HL-60 (cell line): Measurements from ENCODE around the gene BCL11B.

Source experiments
- DNase-seq, 2 experiments: peaks; one replicate each; pipeline ENCODE4 v3.0.0-alpha.2; 2010 to 2020; ENCODE audit warnings: low read depth in 1 of 2, low spot score in 1 of 2
- H3K27ac ChIP-seq: fragments of 250-450 bp; sonication (Bioruptor Pico); replicated peaks from 2 replicates; pipeline ENCODE4 v1.5.1; 2020; ENCODE audit warnings: mild to moderate bottlenecking, moderate library complexity
- H3K27me3 ChIP-seq: fragments of 250-450 bp; sonication (Bioruptor Pico); 2 replicates; pipeline ENCODE4 v1.5.1; 2021; ENCODE audit warnings: mild to moderate bottlenecking, moderate library complexity; ENCODE audit not compliant: insufficient read depth, poor library complexity, severe bottlenecking
- H3K4me3 ChIP-seq: replicated peaks from 2 replicates; pipeline ENCODE4 v1.5.1; 2011; ENCODE audit warnings: mild to moderate bottlenecking, control low read depth, low read length; ENCODE audit not compliant: insufficient read depth
- GABPA ChIP-seq: IDR thresholded peaks from 2 replicates; pipeline ENCODE4 v1.6.1; 2012; ENCODE audit warnings: low read depth
- POLR2AphosphoS5 ChIP-seq: IDR thresholded peaks from 2 replicates; pipeline ENCODE4 v1.6.1; 2012; ENCODE audit warnings: low read depth
- SPI1 ChIP-seq: IDR thresholded peaks from 2 replicates; pipeline ENCODE4 v1.6.1; 2012; ENCODE audit warnings: low read depth, mild to moderate bottlenecking, borderline replicate concordance
- TF ChIP-seq, protein P1 (sequence below): IDR thresholded peaks from one replicate; pipeline ENCODE4 v1.5.1; 2011; ENCODE audit warnings: low read length, control low read depth, inconsistent platforms; ENCODE audit not compliant: insufficient read depth
- TF ChIP-seq, protein P2 (sequence below): IDR thresholded peaks from 2 replicates; pipeline ENCODE4 v1.6.1; 2012; ENCODE audit warnings: low read depth; ENCODE audit not compliant: insufficient replicate concordance

The BCL11B gene

DNA sequence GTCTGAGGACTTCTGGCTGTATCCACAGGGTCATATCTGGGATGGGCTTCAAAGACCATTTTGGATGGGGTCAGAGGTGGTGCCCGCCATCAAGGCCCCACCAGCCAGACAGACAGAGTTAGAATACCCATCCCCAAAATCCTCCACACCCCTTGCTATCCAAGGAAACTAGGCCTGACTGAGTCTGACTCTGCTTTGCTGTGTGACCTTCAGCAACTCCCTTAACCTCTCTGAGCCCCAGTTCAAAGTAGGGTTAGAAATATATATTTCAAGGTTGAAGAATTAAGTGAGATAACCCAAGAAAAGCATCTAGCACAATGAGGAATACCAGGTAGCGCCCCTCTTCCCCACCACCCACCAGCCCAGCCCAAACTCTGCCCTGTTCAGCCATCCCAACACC lies 20.3 kb downstream of the BCL11B start:
- Histone ChIP-seq H3K4me3 (no peak overlapping the region), H3K27me3 (peaks cover 26% of the 10 kb centered on the region), H3K27ac (no peak overlapping the region)
- no peak for DNase-seq
- TF ChIP-seq SPI1: no peak

DNA sequence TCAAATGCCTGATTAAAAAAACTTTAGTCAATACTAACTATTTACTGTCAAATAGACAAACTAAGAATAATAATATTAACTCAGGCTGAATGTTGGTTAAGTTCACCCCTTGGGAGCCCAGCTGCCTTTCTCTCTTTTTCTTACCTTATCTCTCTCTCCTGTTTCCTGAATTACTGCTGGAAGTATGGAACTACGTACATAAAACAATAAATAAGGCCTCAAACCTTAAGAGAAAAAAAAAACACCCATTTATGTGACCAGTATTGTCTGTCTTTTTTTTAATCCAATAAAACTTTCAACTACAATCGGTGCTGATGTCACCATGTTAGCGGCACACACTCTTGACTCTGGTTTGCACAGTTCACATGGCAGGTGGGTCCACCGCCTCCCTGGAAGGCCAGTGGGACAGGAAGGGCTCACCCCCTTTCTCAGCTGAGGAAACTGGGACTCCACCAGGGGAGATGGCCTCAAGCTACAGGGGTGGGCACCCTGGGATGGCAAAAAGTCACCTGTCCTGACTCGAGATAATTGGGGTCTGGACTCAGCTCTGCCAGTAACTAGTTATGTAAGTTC lies 21.3 kb downstream of the BCL11B start:
- Histone ChIP-seq H3K4me3 (no peak overlapping the region), H3K27ac (no peak overlapping the region), H3K27me3 (peaks cover 36% of the 10 kb centered on the region)
- TF ChIP-seq, protein P1, sequence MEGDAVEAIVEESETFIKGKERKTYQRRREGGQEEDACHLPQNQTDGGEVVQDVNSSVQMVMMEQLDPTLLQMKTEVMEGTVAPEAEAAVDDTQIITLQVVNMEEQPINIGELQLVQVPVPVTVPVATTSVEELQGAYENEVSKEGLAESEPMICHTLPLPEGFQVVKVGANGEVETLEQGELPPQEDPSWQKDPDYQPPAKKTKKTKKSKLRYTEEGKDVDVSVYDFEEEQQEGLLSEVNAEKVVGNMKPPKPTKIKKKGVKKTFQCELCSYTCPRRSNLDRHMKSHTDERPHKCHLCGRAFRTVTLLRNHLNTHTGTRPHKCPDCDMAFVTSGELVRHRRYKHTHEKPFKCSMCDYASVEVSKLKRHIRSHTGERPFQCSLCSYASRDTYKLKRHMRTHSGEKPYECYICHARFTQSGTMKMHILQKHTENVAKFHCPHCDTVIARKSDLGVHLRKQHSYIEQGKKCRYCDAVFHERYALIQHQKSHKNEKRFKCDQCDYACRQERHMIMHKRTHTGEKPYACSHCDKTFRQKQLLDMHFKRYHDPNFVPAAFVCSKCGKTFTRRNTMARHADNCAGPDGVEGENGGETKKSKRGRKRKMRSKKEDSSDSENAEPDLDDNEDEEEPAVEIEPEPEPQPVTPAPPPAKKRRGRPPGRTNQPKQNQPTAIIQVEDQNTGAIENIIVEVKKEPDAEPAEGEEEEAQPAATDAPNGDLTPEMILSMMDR: no peak
- TF ChIP-seq SPI1 (no peak), POLR2AphosphoS5 (no peak), GABPA (no peak)
- TF ChIP-seq, protein P2, sequence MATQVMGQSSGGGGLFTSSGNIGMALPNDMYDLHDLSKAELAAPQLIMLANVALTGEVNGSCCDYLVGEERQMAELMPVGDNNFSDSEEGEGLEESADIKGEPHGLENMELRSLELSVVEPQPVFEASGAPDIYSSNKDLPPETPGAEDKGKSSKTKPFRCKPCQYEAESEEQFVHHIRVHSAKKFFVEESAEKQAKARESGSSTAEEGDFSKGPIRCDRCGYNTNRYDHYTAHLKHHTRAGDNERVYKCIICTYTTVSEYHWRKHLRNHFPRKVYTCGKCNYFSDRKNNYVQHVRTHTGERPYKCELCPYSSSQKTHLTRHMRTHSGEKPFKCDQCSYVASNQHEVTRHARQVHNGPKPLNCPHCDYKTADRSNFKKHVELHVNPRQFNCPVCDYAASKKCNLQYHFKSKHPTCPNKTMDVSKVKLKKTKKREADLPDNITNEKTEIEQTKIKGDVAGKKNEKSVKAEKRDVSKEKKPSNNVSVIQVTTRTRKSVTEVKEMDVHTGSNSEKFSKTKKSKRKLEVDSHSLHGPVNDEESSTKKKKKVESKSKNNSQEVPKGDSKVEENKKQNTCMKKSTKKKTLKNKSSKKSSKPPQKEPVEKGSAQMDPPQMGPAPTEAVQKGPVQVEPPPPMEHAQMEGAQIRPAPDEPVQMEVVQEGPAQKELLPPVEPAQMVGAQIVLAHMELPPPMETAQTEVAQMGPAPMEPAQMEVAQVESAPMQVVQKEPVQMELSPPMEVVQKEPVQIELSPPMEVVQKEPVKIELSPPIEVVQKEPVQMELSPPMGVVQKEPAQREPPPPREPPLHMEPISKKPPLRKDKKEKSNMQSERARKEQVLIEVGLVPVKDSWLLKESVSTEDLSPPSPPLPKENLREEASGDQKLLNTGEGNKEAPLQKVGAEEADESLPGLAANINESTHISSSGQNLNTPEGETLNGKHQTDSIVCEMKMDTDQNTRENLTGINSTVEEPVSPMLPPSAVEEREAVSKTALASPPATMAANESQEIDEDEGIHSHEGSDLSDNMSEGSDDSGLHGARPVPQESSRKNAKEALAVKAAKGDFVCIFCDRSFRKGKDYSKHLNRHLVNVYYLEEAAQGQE: no peak
- DNase-seq: no peak

DNA sequence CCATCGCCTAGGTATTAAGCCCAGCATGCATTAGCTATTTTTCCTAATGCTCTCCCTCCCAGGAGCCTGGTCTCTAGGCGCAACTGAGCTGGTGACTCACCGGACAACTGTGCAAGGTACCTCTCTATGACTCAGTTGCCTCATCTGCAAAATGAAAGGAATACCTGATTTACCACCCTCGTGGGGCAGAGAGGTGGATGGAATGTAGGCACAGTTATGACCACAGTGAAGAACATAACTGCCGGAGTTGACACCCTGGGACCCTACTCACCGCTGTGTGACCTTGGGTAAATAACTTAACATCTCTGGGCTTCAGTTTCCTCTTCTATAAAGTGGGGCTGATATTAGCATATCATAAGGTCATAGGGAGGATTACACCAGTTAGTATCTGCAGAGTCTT lies 22.6 kb downstream of the BCL11B start:
- no peak for TF ChIP-seq POLR2AphosphoS5
- no peak for TF ChIP-seq GABPA
- TF ChIP-seq, protein P1: no peak
- TF ChIP-seq SPI1: no peak
- Histone ChIP-seq H3K27me3 (peaks cover 49% of the 10 kb centered on the region), H3K4me3 (no peak overlapping the region), H3K27ac (no peak overlapping the region)
- no peak for DNase-seq

DNA sequence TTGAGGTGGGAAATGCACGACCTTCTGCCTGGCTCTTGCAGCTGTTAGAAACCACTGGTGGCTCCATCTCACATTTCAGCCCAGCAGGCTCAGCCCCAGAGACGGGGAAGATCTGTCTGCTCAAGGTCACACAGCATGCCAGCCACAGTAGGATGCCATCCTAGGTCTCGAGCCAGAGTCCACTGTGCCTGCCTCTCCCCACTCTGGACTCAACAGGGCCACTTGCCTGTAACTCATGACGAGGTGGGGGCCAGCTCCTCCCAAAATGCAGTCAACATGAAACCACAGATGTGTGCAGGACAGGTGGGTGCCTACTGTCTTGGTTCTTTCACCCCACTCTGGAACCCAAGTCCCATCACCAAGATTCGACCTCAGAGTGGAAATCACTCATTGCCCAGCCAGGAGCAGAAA lies 23.2 kb downstream of the BCL11B start:
- Histone ChIP-seq H3K27ac (no peak overlapping the region), H3K27me3 (peaks cover 48% of the 10 kb centered on the region), H3K4me3 (no peak overlapping the region)
- no peak for TF ChIP-seq POLR2AphosphoS5
- TF ChIP-seq, protein P1: no peak
- no peak for TF ChIP-seq GABPA
- no peak for TF ChIP-seq SPI1
- TF ChIP-seq, protein P2: no peak
- no peak for DNase-seq
